Lung microvascular endothelial cell (primary cell): ENCODE data around the gene GLCE. TPM values are rescaled to one million over a fixed set of nuclear protein-coding genes. Genes with fewer than 3 reads are reported as not detected.

ENCODE experiments used
- DNase-seq, 2 donors: peaks; one replicate each; pipeline versions ENCODE4 v3.0.0 to v3.0.0-alpha.2; 2010; ENCODE audit warnings: low read depth in 2 of 2
- total RNA-seq: library from RNA; depleted of rRNA; stranded (reverse); fragments of >200 nt; gene quantifications from 2 replicates; pipeline ENCODE4 v1.2.1, GENCODE V29; 2014

GLCE gene
- total RNA-seq, 1 donor from 2014 or later: 28.0 TPM

- DNase-seq: no peak
Observed at GRCh38 chr15:69316291-69316690, 155.9 kb downstream of the GLCE start.

DNA sequence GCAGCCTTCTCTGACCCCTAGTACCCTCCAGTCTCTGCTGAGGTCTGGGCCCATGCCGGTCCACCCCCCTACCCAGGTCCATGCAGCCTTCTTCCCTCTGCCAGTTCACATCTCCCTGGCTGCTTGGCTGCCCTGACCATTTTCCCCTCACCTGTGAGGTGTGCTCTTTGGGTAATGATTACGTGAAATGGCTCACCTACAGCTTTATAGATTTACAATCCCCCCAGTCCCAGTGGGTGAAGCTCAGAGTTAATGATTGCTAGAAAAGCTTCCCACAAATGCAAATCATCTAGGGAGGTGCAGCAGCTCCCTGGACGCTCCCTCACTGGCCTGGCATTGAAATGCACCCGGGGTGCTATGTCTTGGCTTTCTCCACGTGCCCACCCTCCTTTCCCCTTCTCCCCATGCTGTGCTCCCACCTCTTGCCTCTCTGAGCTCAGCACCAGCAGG, 157.0 kb downstream of the GLCE start:
- no peak for DNase-seq

GRCh38 chr15:69318033-69318432, 157.6 kb downstream of the GLCE start:
- no peak for DNase-seq

DNA sequence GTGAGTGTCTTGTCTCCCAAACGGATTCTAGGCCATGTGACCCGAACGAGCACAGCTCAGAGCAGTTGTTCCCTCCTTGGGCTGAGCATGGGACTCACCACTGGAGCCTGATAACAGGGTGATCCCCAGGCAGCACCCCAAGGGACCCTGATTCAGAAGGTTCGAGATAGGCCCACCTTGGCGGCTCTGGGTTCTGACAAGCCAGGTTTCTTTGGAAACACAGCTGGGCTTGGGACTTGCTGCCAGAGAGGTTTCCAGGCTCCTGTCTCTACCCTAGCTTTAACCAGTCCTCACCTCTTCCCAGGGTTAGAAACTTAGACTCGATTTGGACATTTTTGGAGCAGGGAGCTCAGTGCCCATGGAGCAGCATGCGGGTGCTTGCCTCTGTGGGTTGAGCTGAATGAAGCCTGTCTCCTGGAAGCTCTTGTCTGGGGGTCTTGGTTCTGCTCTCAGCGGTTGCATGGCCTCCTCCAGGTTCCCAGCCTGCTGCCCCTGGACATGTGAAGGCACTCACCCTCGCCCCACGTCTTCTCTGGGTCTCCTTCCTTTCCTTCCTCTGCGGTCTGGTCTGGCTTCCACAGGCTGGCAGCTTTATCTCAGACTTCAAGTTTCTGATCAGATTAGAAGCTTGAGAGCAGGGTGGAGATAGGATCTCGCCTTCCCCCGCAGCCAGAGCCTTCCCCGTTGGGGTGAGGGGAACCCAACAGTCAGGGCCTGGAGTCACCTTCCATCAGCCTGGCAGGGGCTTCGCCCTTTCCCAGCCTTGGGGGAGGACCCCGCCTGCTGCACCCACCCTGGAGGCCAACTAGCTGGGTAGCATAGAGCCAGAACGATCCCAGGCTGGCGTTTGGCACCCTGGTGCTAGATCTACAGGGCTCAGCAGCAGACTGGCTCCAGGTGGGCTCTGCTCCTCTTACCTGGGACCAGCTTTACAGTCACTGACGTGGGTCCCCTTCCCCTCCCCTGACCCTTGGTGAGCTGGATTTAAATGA, 159.2 kb downstream of the GLCE start:
- DNase-seq: no peak

GRCh38 chr15:69320977-69321554, 160.6 kb downstream of the GLCE start:
- DNase-seq: no peak

Other genes starting within 250 kb of the GLCE start
- 0.87 and 1.6 TPM in 2 replicates for gene SPESP1, start 230.1 kb upstream of the GLCE start, total RNA-seq
- under 0.01 TPM in 1 of 2 replicates, not detected in the other for gene NOX5, start 145.9 kb upstream of the GLCE start, total RNA-seq
- not detected in 2 replicates for gene PAQR5, start 138.3 kb downstream of the GLCE start, total RNA-seq